ENCODE results near the gene KDELR1.

KDELR1 gene

DNA sequence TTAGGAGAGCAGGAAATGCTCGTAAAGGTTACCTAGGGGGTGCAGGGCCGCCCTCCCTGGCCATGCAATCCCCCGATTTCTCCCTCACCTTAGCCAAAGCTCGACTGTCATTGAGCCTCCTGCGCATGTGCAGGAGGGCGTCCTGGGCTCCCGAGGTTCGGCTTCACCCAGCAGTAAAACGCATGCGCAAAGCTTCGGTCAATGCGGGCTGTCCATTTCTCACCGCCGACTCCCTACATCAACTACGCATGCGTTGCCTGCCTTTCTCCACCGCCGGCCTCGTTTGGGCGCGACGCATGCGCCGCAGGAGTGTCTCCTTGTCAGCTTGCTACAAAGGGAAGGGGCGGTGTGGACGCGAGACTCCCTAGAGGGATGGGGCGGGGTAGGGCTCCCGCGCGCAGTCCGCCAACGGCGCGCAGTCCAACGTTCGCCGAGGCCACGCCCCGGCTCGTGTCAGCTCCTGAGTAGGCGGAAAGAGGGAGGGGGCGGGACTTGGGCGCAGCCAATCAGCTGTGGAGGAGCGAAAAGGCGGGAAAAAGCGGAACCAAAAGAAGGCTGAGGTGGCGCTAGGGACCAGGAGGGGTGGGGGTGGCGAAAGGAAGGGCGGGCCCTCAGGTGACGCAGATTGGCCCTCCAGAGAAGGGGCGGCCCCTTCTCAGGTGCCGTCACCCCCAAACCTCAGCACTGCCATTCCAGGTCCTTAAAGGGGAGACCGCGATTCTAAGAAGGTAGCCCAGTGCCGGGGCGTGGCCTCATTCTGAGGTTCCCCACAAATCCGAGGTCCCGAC, 27.3 kb downstream of the KDELR1 start, which contains the start of the genes SYNGR4 and TMEM143:
SYNGR4 (plus strand) TSS at position 558 of the 788 bp plus-strand sequence. CDS start 1,476 bp downstream, outside the sequence.
TMEM143 (minus strand) TSS at position 131 of the 788 bp plus-strand sequence; CDS start at position 111, 20 bp downstream.
- Histone ChIP-seq H2AFZ (peak within 1 kb of the TSS; percentile 88), H3K4me2 (ENCODE audit: low read length) (peak within 1 kb of the TSS; percentile 75), H3K4me3 (ENCODE audit: low read depth, low read length) (peak within 1 kb of the TSS; percentile 61), H3K4me1 (peaks cover 10% of the 10 kb centered on the region), H3K27ac (peak within 1 kb of the TSS; percentile 93), H3K9ac (peak within 1 kb of the TSS; percentile 69), H3K9me3 (ENCODE audit: control insufficient read depth, low read length) (no peaks in the 10 kb centered on the region), H3K79me2 (no peaks in the 10 kb centered on the region), H3K27me3 (ENCODE audit: control insufficient read depth, insufficient read depth, low read length) (no peaks in the 10 kb centered on the region), H3K36me3 (ENCODE audit: control insufficient read depth, insufficient read depth, low read length) (no peaks in the 10 kb centered on the region)
- TF ChIP-seq, protein P1, sequence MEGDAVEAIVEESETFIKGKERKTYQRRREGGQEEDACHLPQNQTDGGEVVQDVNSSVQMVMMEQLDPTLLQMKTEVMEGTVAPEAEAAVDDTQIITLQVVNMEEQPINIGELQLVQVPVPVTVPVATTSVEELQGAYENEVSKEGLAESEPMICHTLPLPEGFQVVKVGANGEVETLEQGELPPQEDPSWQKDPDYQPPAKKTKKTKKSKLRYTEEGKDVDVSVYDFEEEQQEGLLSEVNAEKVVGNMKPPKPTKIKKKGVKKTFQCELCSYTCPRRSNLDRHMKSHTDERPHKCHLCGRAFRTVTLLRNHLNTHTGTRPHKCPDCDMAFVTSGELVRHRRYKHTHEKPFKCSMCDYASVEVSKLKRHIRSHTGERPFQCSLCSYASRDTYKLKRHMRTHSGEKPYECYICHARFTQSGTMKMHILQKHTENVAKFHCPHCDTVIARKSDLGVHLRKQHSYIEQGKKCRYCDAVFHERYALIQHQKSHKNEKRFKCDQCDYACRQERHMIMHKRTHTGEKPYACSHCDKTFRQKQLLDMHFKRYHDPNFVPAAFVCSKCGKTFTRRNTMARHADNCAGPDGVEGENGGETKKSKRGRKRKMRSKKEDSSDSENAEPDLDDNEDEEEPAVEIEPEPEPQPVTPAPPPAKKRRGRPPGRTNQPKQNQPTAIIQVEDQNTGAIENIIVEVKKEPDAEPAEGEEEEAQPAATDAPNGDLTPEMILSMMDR (IDR thresholded peaks at IDR 0.05), result no peak

DNA sequence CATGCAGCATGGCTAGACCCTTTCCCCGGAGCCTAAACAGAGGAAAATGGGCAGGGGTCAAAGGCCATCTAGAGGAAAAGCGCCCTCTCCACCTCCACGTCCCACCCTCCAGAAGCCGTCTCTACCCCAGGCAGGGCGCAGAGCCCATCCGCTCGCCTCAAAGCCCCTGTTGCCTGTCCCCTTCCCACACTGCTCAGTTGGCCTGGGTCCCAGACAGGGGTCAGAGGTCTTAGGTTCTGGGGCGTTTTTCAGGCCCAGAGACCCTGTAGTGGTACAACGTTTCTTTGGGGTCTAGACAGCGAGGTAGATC, 27.9 kb downstream of the KDELR1 start:
- no peaks in the 10 kb centered on the region for H3K79me2 ChIP-seq
- no peaks in the 10 kb centered on the region for H3K27me3 ChIP-seq (ENCODE audit: control insufficient read depth, insufficient read depth, low read length)
- H2AFZ ChIP-seq, result peak overlapping the region; percentile 88
- peak overlapping the region; percentile 75 for H3K4me2 ChIP-seq (ENCODE audit: low read length)
- H3K9me3 ChIP-seq (ENCODE audit: control insufficient read depth, low read length), result no peaks in the 10 kb centered on the region
- peaks cover 10% of the 10 kb centered on the region for H3K4me1 ChIP-seq
- H3K27ac ChIP-seq, result peak overlapping the region; percentile 93
- peak overlapping the region; percentile 61 for H3K4me3 ChIP-seq (ENCODE audit: low read depth, low read length)
- no peaks in the 10 kb centered on the region for H3K36me3 ChIP-seq (ENCODE audit: control insufficient read depth, insufficient read depth, low read length)
- peak overlapping the region; percentile 69 for H3K9ac ChIP-seq
- TF ChIP-seq, protein P1 (IDR thresholded peaks at IDR 0.05), result no peak

DNA sequence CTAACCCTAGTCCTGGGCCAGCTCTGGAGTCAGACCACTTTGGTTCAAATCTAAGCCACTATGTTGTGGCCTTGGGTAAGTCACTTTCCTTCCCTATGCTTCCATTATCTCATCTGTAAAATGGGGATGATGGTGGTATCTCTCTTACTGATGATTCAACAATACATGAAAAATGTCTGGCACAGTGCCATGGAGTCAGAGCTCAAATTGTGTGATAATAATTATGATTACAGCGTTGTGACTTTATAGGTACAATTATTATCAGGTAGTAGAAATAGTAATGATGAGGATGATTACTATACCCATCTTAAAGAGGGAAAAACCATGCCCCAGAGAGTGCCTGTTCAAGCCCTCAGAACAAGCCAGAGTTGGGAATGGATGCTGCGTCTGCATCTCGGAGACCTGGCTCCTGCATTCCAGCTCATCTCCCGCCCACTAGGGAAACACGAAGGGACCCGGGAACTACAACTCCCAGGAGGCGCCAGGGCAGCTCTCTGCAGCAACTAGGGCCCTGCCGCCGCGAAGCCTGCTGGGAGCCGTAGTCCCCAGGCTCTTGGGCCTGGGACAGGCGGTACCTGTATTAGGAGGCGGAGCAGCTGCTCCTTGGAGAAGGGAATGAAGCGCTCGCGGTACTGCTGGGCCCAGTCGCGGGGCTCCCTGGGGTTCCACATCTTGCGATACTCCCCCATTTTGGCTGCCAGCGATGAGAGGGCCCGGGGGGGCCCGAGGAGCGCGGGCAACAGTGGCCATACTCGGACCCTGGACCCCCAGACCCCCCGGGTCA, 28.4 kb downstream of the KDELR1 start:
- H3K9ac ChIP-seq, result peak overlapping the region; percentile 69
- TF ChIP-seq, protein P1 (IDR thresholded peaks at IDR 0.05), result no peak
- no peaks in the 10 kb centered on the region for H3K9me3 ChIP-seq (ENCODE audit: control insufficient read depth, low read length)
- H3K27ac ChIP-seq, result peak overlapping the region; percentile 93
- peak overlapping the region; percentile 75 for H3K4me2 ChIP-seq (ENCODE audit: low read length)
- no peaks in the 10 kb centered on the region for H3K27me3 ChIP-seq (ENCODE audit: control insufficient read depth, insufficient read depth, low read length)
- peaks cover 10% of the 10 kb centered on the region for H3K4me1 ChIP-seq
- no peaks in the 10 kb centered on the region for H3K79me2 ChIP-seq
- peak overlapping the region; percentile 88 for H2AFZ ChIP-seq
- H3K36me3 ChIP-seq (ENCODE audit: control insufficient read depth, insufficient read depth, low read length), result no peaks in the 10 kb centered on the region
- H3K4me3 ChIP-seq (ENCODE audit: low read depth, low read length), result peak overlapping the region; percentile 61

DNA sequence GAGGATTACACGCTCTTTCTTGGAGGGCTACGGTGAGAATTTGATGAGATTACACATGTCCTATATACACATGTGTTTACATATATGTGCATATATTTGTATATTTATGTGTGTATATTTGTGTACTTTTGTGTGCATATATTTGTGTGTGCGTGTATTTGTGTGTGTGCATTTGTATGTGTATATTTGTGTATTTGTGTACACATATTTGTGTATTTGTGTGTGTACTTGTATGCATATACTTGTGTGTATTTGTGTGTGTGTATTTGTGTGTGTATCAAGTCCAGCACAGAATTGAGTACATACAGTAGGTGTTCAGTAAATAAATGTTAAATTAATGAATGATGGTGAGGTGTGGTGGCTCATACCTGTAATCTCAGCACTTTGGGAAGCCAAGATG, 29.4 kb downstream of the KDELR1 start:
- Histone ChIP-seq H3K4me2 (ENCODE audit: low read length) (no peak overlapping the region), H3K27ac (no peak overlapping the region), H3K9me3 (ENCODE audit: control insufficient read depth, low read length) (no peaks in the 10 kb centered on the region), H2AFZ (no peak overlapping the region), H3K4me3 (ENCODE audit: low read depth, low read length) (no peak overlapping the region), H3K4me1 (peaks cover 7% of the 10 kb centered on the region), H3K9ac (no peak overlapping the region), H3K79me2 (no peaks in the 10 kb centered on the region), H3K36me3 (ENCODE audit: control insufficient read depth, insufficient read depth, low read length) (no peaks in the 10 kb centered on the region), H3K27me3 (ENCODE audit: control insufficient read depth, insufficient read depth, low read length) (no peaks in the 10 kb centered on the region)
- TF ChIP-seq, protein P1 (IDR thresholded peaks at IDR 0.05), result no peak
